ENCODE data around the gene VPS52.

DNA sequence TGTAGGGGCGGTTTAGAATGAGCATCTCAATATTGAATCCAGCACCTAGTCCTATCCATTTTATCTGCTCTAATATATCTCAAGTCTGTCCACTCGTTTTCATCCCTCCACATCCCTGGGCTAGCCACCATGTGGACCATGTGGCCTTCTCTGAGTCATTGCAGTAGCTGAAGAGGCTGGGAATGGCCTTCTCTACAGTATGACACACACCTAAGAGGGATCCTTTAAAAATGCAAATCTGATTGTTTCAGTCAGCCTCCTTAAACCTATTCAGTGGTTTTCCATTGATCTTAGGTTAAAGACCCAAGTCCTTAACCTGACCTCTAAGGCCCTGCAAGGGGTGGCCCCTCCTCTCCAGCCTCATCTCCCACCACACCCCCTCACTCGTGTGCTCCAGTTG is 54.0 kb downstream of the VPS52 start:
- TF ChIP-seq, protein P1, sequence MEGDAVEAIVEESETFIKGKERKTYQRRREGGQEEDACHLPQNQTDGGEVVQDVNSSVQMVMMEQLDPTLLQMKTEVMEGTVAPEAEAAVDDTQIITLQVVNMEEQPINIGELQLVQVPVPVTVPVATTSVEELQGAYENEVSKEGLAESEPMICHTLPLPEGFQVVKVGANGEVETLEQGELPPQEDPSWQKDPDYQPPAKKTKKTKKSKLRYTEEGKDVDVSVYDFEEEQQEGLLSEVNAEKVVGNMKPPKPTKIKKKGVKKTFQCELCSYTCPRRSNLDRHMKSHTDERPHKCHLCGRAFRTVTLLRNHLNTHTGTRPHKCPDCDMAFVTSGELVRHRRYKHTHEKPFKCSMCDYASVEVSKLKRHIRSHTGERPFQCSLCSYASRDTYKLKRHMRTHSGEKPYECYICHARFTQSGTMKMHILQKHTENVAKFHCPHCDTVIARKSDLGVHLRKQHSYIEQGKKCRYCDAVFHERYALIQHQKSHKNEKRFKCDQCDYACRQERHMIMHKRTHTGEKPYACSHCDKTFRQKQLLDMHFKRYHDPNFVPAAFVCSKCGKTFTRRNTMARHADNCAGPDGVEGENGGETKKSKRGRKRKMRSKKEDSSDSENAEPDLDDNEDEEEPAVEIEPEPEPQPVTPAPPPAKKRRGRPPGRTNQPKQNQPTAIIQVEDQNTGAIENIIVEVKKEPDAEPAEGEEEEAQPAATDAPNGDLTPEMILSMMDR (IDR thresholded peaks at IDR 0.05): no peak
- TF ChIP-seq POLR2A (IDR thresholded peaks at IDR 0.05): no peak
